Gastroesophageal sphincter (tissue), 3 donors: Measurements from ENCODE around the gene PTPRG.

Experiments
- POLR2AphosphoS5 ChIP-seq: sonication (generic); formaldehyde crosslinking; IDR thresholded peaks from one replicate; pipeline ENCODE4 v1.6.1; 2017; ENCODE audit warnings: antibody characterized with exemption
- TF ChIP-seq, protein P1 (sequence below), 4 experiments: fragments of 200-600 bp in 2 of 4; fragments of 450-650 bp in 2 of 4; sonication (generic) in 1 of 4; IDR thresholded peaks; one replicate each; pipeline ENCODE4 v1.5.1; 2017 to 2019; ENCODE audit warnings: antibody characterized with exemption in 4 of 4, mild to moderate bottlenecking in 2 of 4, moderate library complexity in 2 of 4

DNA sequence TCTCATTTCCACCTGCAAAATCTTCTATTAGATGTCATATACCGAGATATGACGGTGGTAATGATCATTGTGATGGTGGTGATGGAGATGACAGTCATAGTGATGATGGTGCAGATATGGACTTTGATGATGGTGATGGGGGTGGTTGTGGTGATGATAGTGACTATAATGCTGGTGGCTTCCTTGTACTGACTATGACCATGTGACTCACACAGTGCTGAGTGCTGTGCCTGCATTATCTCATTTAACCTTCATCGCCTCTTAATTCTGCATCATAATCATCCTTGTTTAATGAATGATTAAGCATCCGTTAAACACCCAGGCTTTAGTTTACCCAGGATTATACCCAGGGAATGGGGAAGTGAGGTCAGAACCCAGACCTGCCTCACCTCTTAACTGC, 480.3 kb downstream of the PTPRG start:
- TF ChIP-seq, protein P1, sequence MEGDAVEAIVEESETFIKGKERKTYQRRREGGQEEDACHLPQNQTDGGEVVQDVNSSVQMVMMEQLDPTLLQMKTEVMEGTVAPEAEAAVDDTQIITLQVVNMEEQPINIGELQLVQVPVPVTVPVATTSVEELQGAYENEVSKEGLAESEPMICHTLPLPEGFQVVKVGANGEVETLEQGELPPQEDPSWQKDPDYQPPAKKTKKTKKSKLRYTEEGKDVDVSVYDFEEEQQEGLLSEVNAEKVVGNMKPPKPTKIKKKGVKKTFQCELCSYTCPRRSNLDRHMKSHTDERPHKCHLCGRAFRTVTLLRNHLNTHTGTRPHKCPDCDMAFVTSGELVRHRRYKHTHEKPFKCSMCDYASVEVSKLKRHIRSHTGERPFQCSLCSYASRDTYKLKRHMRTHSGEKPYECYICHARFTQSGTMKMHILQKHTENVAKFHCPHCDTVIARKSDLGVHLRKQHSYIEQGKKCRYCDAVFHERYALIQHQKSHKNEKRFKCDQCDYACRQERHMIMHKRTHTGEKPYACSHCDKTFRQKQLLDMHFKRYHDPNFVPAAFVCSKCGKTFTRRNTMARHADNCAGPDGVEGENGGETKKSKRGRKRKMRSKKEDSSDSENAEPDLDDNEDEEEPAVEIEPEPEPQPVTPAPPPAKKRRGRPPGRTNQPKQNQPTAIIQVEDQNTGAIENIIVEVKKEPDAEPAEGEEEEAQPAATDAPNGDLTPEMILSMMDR (IDR thresholded peaks at IDR 0.05), result no peak
- TF ChIP-seq POLR2AphosphoS5, result no peak
